ENCODE results near the gene AKAP8L. TPM values are rescaled to one million over a fixed set of nuclear protein-coding genes. Genes with fewer than 3 reads are reported as not detected.

AKAP8L gene
- total RNA-seq, 1 experiment from 2014 or later = 123 TPM

- Histone ChIP-seq H3K4me2 (ENCODE audit: insufficient read depth, insufficient read length, low read length) (no peak overlapping the region), H3K4me1 (ENCODE audit: insufficient read depth, low read length) (no peaks in the 10 kb centered on the region), H2BK12ac (ENCODE audit: insufficient read length, low read depth, low read length) (no peak overlapping the region), H4K8ac (replicated peaks; ENCODE audit: insufficient read length, low read depth, low read length) (no peak overlapping the region), H3K23ac (ENCODE audit: insufficient read length, low read depth, low read length) (no peak overlapping the region), H3K18ac (ENCODE audit: insufficient read length, low read depth, low read length) (no peak overlapping the region), H4K91ac (ENCODE audit: insufficient read length, low read depth, low read length) (no peak overlapping the region), H4K20me1 (ENCODE audit: control insufficient read depth, insufficient read depth, insufficient read length) (peaks cover 2% of the 10 kb centered on the region), H2AFZ (ENCODE audit: low read length) (no peak overlapping the region), H3K27me3 (ENCODE audit: insufficient read depth, low read length) (no peaks in the 10 kb centered on the region), H2BK20ac (ENCODE audit: low read depth, low read length, poor library complexity, severe bottlenecking) (no peak overlapping the region), H2AK5ac (ENCODE audit: insufficient read length, low read length) (no peak overlapping the region), H2BK5ac (ENCODE audit: insufficient read length, low read length) (no peak overlapping the region), H2BK120ac (ENCODE audit: low read depth, low read length, poor library complexity, severe bottlenecking) (no peak overlapping the region), H4K5ac (ENCODE audit: insufficient read length, low read depth, low read length) (no peak overlapping the region), H3K79me1 (ENCODE audit: insufficient read depth, low read depth, low read length, poor library complexity, severe bottlenecking) (peaks cover 7% of the 10 kb centered on the region), H2BK15ac (ENCODE audit: low read depth, low read length) (no peak overlapping the region), H3K79me2 (ENCODE audit: insufficient read depth, low read length) (peaks cover 40% of the 10 kb centered on the region), H3K56ac (ENCODE audit: insufficient read length, low read depth, low read length) (no peak overlapping the region), H3T11ph (ENCODE audit: low read length) (no peak overlapping the region), H3K9ac (ENCODE audit: extremely low read depth, insufficient read length, low read length) (no peak overlapping the region), H3K14ac (ENCODE audit: insufficient read depth, low read length) (no peak overlapping the region; the same call in 1 of the 2 replicates), H3K4ac (ENCODE audit: low read depth, low read length) (no peak overlapping the region), H3K27ac (ENCODE audit: insufficient read length, low read depth, low read length) (no peak overlapping the region), H3K9me3 (ENCODE audit: control insufficient read depth, low read depth, low read length) (no peaks in the 10 kb centered on the region), H3K23me2 (ENCODE audit: insufficient read length, low read depth, low read length, poor library complexity, severe bottlenecking) (no peaks in the 10 kb centered on the region)
- WGBS (ENCODE audit: extremely low coverage, insufficient read length, low lambda C conversion rate) = no CpG with 5 or more reads among the region's 7 CpGs
- Mint-ChIP-seq H3K4me3 (no peak overlapping the region), H3K4me1 (peaks cover 0 to 3% of the 10 kb centered on the region in 2 experiments; a peak in 2 of 4 replicates), H3K27ac (peak overlapping the region in 2 of 3 experiments; percentile 50 to 86; a peak in 4 of 7 replicates), H3K36me3 (ENCODE audit: insufficient read depth in 1 of 3, low read depth in 3 of 3) (peaks cover 23 to 64% (median 47%) of the 10 kb centered on the region in 3 experiments; a peak in 6 of 7 replicates), H3K27me3 (ENCODE audit: low read depth) (no peaks in the 10 kb centered on the region), H3K9me3 (no peaks in the 10 kb centered on the region; a peak in 1 of 5 replicates)
- DNase-seq = no peak
- no peak for TF ChIP-seq CTCF (conservative IDR thresholded peaks at IDR 0.05)
These were observed 14.6 kb downstream of the AKAP8L start for GRCh38 chr19:15404097-15404779.
